Testis (tissue), 2 donors: ENCODE measurements around the gene NIPBL.

Experiments used
- CTCF ChIP-seq, 3 experiments: fragments of 450-650 bp in 2 of 3; fragments of 200-600 bp in 1 of 3; sonication (generic) in 1 of 3; IDR thresholded peaks; one replicate each; pipeline ENCODE4 v1.5.1; 2016 to 2019; ENCODE audit warnings: antibody characterized with exemption in 3 of 3, mild to moderate bottlenecking in 2 of 3, moderate library complexity in 1 of 3
- POLR2A ChIP-seq: fragments of 450-650 bp; IDR thresholded peaks from one replicate; pipeline ENCODE4 v1.6.1; 2017; ENCODE audit warnings: antibody characterized with exemption, mild to moderate bottlenecking, moderate library complexity

- TF ChIP-seq POLR2A: no peak
- no peak for TF ChIP-seq CTCF (IDR thresholded peaks at IDR 0.05)
These were observed 2.9 kb downstream of the NIPBL start for GRCh38 chr5:36879274-36880033.
